Kidney (tissue), 14 donors: ENCODE data around the gene TMEM190. TPM values are rescaled to one million over a fixed set of nuclear protein-coding genes. Genes with fewer than 3 reads are reported as not detected.

Experiments
- DNase-seq, 5 donors: peaks; one replicate each; pipeline ENCODE4 v3.0.0-alpha.2; 2013 to 2020
- FAIRE-seq: peaks from 2 replicates; lab custom pipeline; 2012; peaks lifted over from hg19 to GRCh38; lab: Jason Lieb, UNC
- H3K27ac ChIP-seq, 2 donors: one replicate each; pipeline ENCODE4 v1.7.0; 2013; ENCODE audit warnings: low read depth in 2 of 2, low read length in 2 of 2, inconsistent platforms in 1 of 2
- H3K27me3 ChIP-seq: one replicate; pipeline ENCODE4 v1.7.1; 2013; ENCODE audit warnings: low read length, inconsistent platforms; ENCODE audit not compliant: control insufficient read depth, insufficient read depth
- H3K36me3 ChIP-seq, 3 donors: one replicate each; pipeline versions ENCODE4 v1.7.0 to v1.7.1; 2013; ENCODE audit warnings: low read length in 3 of 3, control low read depth in 1 of 3, inconsistent platforms in 1 of 3; ENCODE audit not compliant: insufficient read depth in 3 of 3, control insufficient read depth in 2 of 3
- H3K4me1 ChIP-seq, 3 donors: one replicate each; pipeline versions ENCODE4 v1.7.0 to v1.7.1; 2013; ENCODE audit warnings: low read length in 3 of 3, inconsistent platforms in 1 of 3, low read depth in 1 of 3; ENCODE audit not compliant: control insufficient read depth in 2 of 3, insufficient read depth in 2 of 3
- H3K4me3 ChIP-seq, 3 donors: one replicate each; pipeline versions ENCODE4 v1.7.0 to v1.8.1; 2013; ENCODE audit warnings: low read length in 3 of 3, control low read depth in 1 of 3, inconsistent platforms in 1 of 3
- H3K9ac ChIP-seq, 3 donors: one replicate each; pipeline versions ENCODE4 v1.7.0 to v1.7.1; 2013; ENCODE audit warnings: low read length in 3 of 3, control low read depth in 1 of 3, inconsistent platforms in 1 of 3
- H3K9me3 ChIP-seq, 3 donors: one replicate each; pipeline versions ENCODE4 v1.7.0 to v1.7.1; 2013; ENCODE audit warnings: low read length in 3 of 3, control low read depth in 1 of 3, inconsistent platforms in 1 of 3; ENCODE audit not compliant: control insufficient read depth in 2 of 3, insufficient read depth in 1 of 3
- intact Hi-C: fragments of 100-400 bp; cut with DNase I; formaldehyde crosslinking; loops from one replicate; pipeline ENCODE4 v1.11.1; 2022
- polyA plus RNA-seq: library from polyadenylated mRNA; stranded (reverse); fragments of 350-450 nt; fragmentation: Illumina TruSeq; extraction: RNeasy Lipid Tissue Mini Kit (QIAGEN cat#74804); gene quantifications from one replicate; pipeline ENCODE4 v1.2.3, GENCODE V29; 2014; ENCODE audit warnings: low read depth, low replicate concordance; ENCODE audit not compliant: insufficient read depth
- total RNA-seq: library from RNA; stranded (reverse); fragmentation: NEBNext Ultra II Directional; extraction: Animal tissue kit (Norgen Biotek cat#: 25700); gene quantifications from one replicate; pipeline ENCODE4 v1.2.1, GENCODE V29; 2021
- TF ChIP-seq, protein P1 (sequence below): IDR thresholded peaks from 3 replicates; pipeline ENCODE4 v1.5.1; 2012; ENCODE audit warnings: mild to moderate bottlenecking, moderate library complexity, borderline replicate concordance; ENCODE audit not compliant: insufficient read depth; ENCODE audit errors: extremely low read depth
- donor health status: control.
- donor health status: control.
- donor health status: control.
- donor health status: control.
- donor health status: control.
- donor health status: DM: yes; HTN: yes; CAD: no.
- donor health status: Normal renal cell carcinoma (clear cell type).

TMEM190 gene
- total and polyA plus RNA-seq, 2 donors from 2014 or later = not detected

DNA sequence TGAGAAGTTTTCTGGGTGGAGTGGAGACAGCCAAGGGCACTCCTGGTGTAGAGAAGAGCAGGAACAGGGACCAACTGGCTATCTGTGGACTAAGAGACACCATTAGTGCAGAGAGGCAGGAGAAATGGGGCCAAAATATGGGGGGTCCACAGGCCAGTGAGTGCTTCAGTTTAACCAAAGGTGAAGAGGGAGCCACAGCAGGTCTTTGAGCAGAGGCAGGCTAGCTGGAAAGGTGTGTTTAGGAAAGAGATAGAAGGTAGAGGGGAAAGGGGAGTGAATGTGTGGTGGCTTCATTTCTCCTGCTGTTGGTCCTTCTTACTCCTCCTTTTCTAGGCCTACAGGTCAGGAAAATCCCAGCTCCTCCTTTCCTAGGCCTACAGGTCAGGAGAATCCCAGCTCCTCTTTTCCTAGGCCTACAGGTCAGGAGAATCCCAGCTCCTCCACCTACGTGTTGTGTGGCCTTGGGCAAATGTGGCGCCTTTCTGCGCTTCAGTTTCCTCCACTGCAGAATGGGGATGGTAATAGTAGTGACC lies 6.0 kb downstream of the TMEM190 start:
- intact Hi-C loops = no loop called here
- FAIRE-seq = no peak
- Histone ChIP-seq H3K27ac (no peak overlapping the region), H3K9ac (no peak overlapping the region), H3K9me3 (no peaks in the 10 kb centered on the region), H3K4me3 (no peak overlapping the region), H3K36me3 (peaks cover 0 to 7% (median 0%) of the 10 kb centered on the region in 3 donors), H3K27me3 (no peaks in the 10 kb centered on the region), H3K4me1 (peaks cover 0 to 24% (median 15%) of the 10 kb centered on the region in 3 donors)
- TF ChIP-seq, protein P1, sequence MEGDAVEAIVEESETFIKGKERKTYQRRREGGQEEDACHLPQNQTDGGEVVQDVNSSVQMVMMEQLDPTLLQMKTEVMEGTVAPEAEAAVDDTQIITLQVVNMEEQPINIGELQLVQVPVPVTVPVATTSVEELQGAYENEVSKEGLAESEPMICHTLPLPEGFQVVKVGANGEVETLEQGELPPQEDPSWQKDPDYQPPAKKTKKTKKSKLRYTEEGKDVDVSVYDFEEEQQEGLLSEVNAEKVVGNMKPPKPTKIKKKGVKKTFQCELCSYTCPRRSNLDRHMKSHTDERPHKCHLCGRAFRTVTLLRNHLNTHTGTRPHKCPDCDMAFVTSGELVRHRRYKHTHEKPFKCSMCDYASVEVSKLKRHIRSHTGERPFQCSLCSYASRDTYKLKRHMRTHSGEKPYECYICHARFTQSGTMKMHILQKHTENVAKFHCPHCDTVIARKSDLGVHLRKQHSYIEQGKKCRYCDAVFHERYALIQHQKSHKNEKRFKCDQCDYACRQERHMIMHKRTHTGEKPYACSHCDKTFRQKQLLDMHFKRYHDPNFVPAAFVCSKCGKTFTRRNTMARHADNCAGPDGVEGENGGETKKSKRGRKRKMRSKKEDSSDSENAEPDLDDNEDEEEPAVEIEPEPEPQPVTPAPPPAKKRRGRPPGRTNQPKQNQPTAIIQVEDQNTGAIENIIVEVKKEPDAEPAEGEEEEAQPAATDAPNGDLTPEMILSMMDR = no peak
- DNase-seq = no peak

DNA sequence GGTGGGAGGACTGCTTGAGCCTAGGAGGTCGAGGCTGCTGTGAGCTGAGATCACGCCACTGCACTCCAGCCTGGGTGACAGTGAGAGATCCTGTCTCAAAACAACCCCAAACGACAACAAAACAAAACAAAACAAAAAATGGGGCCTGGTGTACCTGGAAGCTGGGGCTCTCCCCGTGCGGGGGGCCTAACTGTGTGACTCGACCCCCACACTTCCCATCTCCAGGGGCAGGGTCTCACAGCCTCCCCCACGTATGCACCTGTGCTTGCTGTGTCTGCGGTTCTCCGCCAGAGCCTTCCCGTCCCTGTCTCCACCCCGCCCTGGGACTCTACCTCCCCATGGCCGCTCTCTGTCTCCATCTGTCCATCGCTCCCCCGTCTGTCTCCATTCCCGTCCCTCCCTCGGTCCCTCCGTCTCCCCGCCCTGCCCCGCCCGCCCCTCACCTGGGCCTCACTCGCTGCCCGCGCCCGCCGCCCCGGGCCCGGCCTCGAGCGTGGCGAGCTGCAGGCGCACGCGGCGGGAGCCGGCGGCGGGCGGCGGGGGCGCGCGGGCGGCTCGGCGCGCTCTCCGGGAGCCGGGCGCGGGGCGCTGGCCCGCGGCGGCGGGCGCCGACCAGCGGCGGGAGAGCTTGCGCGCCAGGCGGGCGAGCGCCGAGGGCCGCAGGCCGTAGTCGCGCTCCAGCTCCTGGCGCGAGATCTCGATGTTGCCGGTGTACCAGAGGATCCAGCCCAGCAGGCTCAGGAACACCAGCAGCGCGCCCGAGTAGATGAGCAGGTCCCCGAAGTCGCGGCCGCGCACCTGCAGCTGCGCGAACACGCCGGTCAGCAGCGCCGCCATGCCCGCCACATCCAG lies 6.9 kb downstream of the TMEM190 start:
- peak overlapping the region; percentile 40 to 48 (median 48) for H3K4me3 ChIP-seq
- H3K36me3 ChIP-seq = peaks cover 0 to 16% (median 3%) of the 10 kb centered on the region in 3 donors
- FAIRE-seq = no peak
- peaks cover 0 to 33% (median 23%) of the 10 kb centered on the region in 3 donors for H3K4me1 ChIP-seq
- H3K9ac ChIP-seq = peak overlapping the region in 1 of 3 donors; percentile 35
- DNase-seq = peak; percentile 79 to 89 (median 80)
- H3K27ac ChIP-seq = peak overlapping the region; percentile 22 to 71
- H3K9me3 ChIP-seq = no peaks in the 10 kb centered on the region
- TF ChIP-seq, protein P1 = peak; percentile 29
- H3K27me3 ChIP-seq = no peaks in the 10 kb centered on the region
- intact Hi-C loops = no loop called here

DNA sequence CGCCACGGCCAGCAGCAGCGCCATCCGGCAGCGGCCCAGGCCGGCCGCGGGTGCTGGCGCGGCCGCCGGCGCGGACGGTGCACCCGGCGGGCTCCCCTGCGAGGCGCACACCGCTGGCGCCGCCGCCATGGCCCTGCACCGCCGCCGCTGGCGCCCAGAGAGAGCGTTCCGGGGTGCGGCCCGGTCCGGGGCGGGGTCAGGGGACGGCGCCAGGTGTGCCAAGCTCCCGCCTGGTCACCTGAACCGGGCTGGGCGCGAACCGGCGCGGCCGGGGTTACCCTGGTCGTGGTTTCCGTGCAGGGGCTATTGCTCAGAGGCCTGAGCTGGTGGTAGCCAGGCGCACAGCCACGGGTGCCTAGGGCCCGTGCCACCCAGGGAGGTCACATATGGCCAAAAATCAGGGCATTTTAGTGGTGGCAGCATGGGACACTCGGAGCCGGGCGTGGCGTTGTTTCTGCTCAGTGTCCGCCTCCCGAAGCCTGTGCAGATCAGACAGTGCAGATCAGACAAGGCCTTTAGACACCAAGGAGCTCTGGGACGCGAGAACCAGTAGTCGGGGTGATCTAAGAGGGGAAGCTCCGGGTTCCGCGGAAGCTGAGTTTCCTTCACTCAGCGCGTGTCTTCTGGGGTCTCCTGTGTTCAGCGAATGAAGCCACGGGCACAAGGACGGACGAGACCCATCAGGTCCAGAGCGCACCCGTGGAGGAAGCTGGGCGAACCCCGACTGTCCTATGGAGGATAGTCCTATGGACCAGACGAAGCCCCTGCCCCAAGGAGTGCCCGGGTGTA lies 7.7 kb downstream of the TMEM190 start, which contains the start of gene TMEM238:
TSS of gene TMEM238 (minus strand) at position 162 of the 789 bp plus-strand sequence. CDS start at position 129, 33 bp downstream.
- DNase-seq (peak in 2 of 5 donors; percentile 73 to 88), FAIRE-seq (no peak)

More for the DNA sequence above, 7.7 kb downstream of the TMEM190 start, which contains the start of gene TMEM238:
- peak within 1 kb of the TSS; percentile 40 to 99 (median 71) for H3K4me3 ChIP-seq
- peak within 1 kb of the TSS in 2 of 3 donors; percentile 35 to 95 for H3K9ac ChIP-seq
- H3K27ac ChIP-seq = peak within 1 kb of the TSS; percentile 95 to 96
- peaks cover 0 to 40% (median 25%) of the 10 kb centered on the region in 3 donors for H3K4me1 ChIP-seq
- TF ChIP-seq, protein P1 = no peak
- no peaks in the 10 kb centered on the region for H3K27me3 ChIP-seq
- H3K36me3 ChIP-seq = peaks cover 2 to 21% (median 5%) of the 10 kb centered on the region in 3 donors
- H3K9me3 ChIP-seq = no peaks in the 10 kb centered on the region
- intact Hi-C loops = no loop called here
